Measurements from ENCODE around the gene FOXRED2.
"Not testable (repeated sequence)": the region's sequence is repeated elsewhere in the genome, so short reads cannot be mapped to it uniquely, and the experiment has no call there.

The FOXRED2 gene

GRCh38 chr22:36506637-36507517 is at the start of gene FOXRED2:
Gene FOXRED2, minus strand, starts transcription at chr22:36507040. Its CDS starts 618 bp downstream, at chr22:36506422.
- FAIRE-seq (peak; percentile 90), DNase-seq (ENCODE audit: extremely low spot score, insufficient read length, low read depth) (peak; percentile 96)

- DNase-seq (ENCODE audit: extremely low spot score, insufficient read length, low read depth), result no peak
- no peak for FAIRE-seq
These were observed 47.3 kb upstream of the FOXRED2 start for GRCh38 chr22:36554098-36554497.

- DNase-seq (ENCODE audit: extremely low spot score, insufficient read length, low read depth), result no peak
- FAIRE-seq, result peak; percentile 60
These were observed 45.4 kb upstream of the FOXRED2 start for GRCh38 chr22:36552289-36552688.

- FAIRE-seq (no peak), DNase-seq (ENCODE audit: extremely low spot score, insufficient read length, low read depth) (no peak)
These were observed 44.1 kb upstream of the FOXRED2 start for GRCh38 chr22:36550701-36551495.

GRCh38 chr22:36549033-36549432 is 42.2 kb upstream of the FOXRED2 start:
- DNase-seq (ENCODE audit: extremely low spot score, insufficient read length, low read depth) (no peak), FAIRE-seq (no peak)

GRCh38 chr22:36548606-36549005 is 41.8 kb upstream of the FOXRED2 start:
- DNase-seq (ENCODE audit: extremely low spot score, insufficient read length, low read depth) (no peak), FAIRE-seq (no peak)

- FAIRE-seq (no peak), DNase-seq (ENCODE audit: extremely low spot score, insufficient read length, low read depth) (no peak)
These were observed 40.1 kb upstream of the FOXRED2 start for GRCh38 chr22:36546932-36547331.

- no peak for FAIRE-seq
These were observed 39.4 kb upstream of the FOXRED2 start for GRCh38 chr22:36546092-36546804.

GRCh38 chr22:36544107-36544620 is 37.3 kb upstream of the FOXRED2 start:
- FAIRE-seq (no peak), DNase-seq (ENCODE audit: extremely low spot score, insufficient read length, low read depth) (no peak)

More at GRCh38 chr22:36546092-36546804, 39.4 kb upstream of the FOXRED2 start:
- DNase-seq (ENCODE audit: extremely low spot score, insufficient read length, low read depth), result no peak

GRCh38 chr22:36541831-36542411 is 35.1 kb upstream of the FOXRED2 start:
- FAIRE-seq, result no peak
- DNase-seq (ENCODE audit: extremely low spot score, insufficient read length, low read depth), result no peak

- DNase-seq (ENCODE audit: extremely low spot score, insufficient read length, low read depth) (no peak), FAIRE-seq (no peak)
These were observed 34.2 kb upstream of the FOXRED2 start for GRCh38 chr22:36540867-36541642.

- DNase-seq (ENCODE audit: extremely low spot score, insufficient read length, low read depth) (no peak), FAIRE-seq (no peak)
These were observed 31.7 kb upstream of the FOXRED2 start for GRCh38 chr22:36538529-36538928.

GRCh38 chr22:36536717-36537116 is 29.9 kb upstream of the FOXRED2 start:
- FAIRE-seq (no peak), DNase-seq (ENCODE audit: extremely low spot score, insufficient read length, low read depth) (no peak)

- not testable (repeated sequence) for DNase-seq (ENCODE audit: extremely low spot score, insufficient read length, low read depth); FAIRE-seq
These were observed 26.5 kb upstream of the FOXRED2 start for GRCh38 chr22:36533320-36533719.

GRCh38 chr22:36532466-36532865 is 25.6 kb upstream of the FOXRED2 start:
- DNase-seq (ENCODE audit: extremely low spot score, insufficient read length, low read depth), result no peak
- no peak for FAIRE-seq

- peak; percentile 89 for DNase-seq (ENCODE audit: extremely low spot score, insufficient read length, low read depth)
These were observed 22.2 kb upstream of the FOXRED2 start, which contains the start of gene EIF3D for GRCh38 chr22:36528795-36529751. Gene EIF3D, minus strand, starts transcription at chr22:36529166. Its CDS starts 3,045 bp downstream, at chr22:36526121.

GRCh38 chr22:36528341-36528740 is 21.5 kb upstream of the FOXRED2 start:
- FAIRE-seq (no peak), DNase-seq (ENCODE audit: extremely low spot score, insufficient read length, low read depth) (no peak)

More at GRCh38 chr22:36528795-36529751, 22.2 kb upstream of the FOXRED2 start, which contains the start of gene EIF3D:
- FAIRE-seq, result peak; percentile 99

- DNase-seq (ENCODE audit: extremely low spot score, insufficient read length, low read depth) (no peak), FAIRE-seq (no peak)
These were observed 15.8 kb upstream of the FOXRED2 start for GRCh38 chr22:36522662-36523061.
